Loucy (cell line): ENCODE data around the gene UPK3A.

ENCODE experiments used
- EZH2phosphoT487 ChIP-seq: fragments of 200-600 bp; IDR thresholded peaks from 2 replicates; pipeline ENCODE4 v1.6.1; 2018; ENCODE audit warnings: antibody characterized with exemption, mild to moderate bottlenecking, moderate library complexity, borderline replicate concordance
- TF ChIP-seq, protein P1 (sequence below): fragments of 200-600 bp; sonication (generic); conservative IDR thresholded peaks from 2 replicates; pipeline ENCODE4 v1.5.1; 2014; ENCODE audit warnings: mild to moderate bottlenecking, antibody characterized with exemption, low read length

DNA sequence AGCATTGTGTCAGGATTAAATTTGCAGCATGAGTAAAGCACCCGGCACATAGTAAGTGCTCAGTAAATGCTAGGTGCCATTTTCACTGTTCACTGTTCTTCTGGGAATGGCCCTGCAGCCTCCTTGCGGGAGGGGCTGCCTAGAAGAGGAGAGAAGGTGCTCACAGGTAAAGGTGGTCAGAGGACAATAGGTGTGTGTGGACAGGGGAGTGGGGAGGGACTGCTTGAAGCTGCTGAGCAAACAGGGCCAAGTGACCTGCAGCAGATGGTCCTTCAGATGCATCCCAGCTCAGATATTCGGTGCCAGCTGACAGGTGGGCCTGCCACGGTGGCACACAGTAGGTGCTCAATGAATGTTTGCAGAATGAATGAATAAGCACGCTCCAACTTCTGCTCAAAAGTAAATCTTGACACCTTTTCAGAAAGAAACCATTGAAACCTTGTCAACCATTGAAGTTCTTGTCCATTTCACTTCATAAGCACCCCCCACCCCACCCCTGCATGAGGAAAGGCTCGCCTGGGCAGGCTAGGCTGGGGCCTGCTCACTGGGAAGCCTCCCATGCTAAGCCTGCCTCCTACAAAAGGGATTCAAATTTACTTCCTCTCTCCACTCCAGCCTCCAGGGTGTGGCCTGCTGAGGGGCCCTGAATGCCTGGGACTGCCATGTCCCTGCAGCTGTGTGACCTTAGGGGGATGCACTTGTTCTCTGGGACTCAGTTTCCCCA, 45.6 kb upstream of the UPK3A start:
- TF ChIP-seq, protein P1, sequence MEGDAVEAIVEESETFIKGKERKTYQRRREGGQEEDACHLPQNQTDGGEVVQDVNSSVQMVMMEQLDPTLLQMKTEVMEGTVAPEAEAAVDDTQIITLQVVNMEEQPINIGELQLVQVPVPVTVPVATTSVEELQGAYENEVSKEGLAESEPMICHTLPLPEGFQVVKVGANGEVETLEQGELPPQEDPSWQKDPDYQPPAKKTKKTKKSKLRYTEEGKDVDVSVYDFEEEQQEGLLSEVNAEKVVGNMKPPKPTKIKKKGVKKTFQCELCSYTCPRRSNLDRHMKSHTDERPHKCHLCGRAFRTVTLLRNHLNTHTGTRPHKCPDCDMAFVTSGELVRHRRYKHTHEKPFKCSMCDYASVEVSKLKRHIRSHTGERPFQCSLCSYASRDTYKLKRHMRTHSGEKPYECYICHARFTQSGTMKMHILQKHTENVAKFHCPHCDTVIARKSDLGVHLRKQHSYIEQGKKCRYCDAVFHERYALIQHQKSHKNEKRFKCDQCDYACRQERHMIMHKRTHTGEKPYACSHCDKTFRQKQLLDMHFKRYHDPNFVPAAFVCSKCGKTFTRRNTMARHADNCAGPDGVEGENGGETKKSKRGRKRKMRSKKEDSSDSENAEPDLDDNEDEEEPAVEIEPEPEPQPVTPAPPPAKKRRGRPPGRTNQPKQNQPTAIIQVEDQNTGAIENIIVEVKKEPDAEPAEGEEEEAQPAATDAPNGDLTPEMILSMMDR, result no peak
- TF ChIP-seq EZH2phosphoT487, result no peak
